AG09309 (cell line): ENCODE results near the gene EMID1.
"Not testable (repeated sequence)": the region's sequence is repeated elsewhere in the genome, so short reads cannot be mapped to it uniquely, and the experiment has no call there.

Experiments
- DNase-seq: peaks from one replicate; pipeline ENCODE4 v3.0.0-alpha.2; 2010; ENCODE audit warnings: low read depth
- H3K4me3 ChIP-seq: 2 replicates; pipeline ENCODE4 v1.5.1; 2011; ENCODE audit warnings: mild to moderate bottlenecking, low read depth, low read length, moderate library complexity; ENCODE audit not compliant: control insufficient read depth
- CTCF ChIP-seq: IDR thresholded peaks from 2 replicates; pipeline ENCODE4 v1.5.1; 2011; ENCODE audit warnings: mild to moderate bottlenecking, low read depth, low read length, inconsistent platforms; ENCODE audit not compliant: insufficient read depth, control insufficient read depth; ENCODE audit errors: missing control alignments

Gene EMID1

DNA sequence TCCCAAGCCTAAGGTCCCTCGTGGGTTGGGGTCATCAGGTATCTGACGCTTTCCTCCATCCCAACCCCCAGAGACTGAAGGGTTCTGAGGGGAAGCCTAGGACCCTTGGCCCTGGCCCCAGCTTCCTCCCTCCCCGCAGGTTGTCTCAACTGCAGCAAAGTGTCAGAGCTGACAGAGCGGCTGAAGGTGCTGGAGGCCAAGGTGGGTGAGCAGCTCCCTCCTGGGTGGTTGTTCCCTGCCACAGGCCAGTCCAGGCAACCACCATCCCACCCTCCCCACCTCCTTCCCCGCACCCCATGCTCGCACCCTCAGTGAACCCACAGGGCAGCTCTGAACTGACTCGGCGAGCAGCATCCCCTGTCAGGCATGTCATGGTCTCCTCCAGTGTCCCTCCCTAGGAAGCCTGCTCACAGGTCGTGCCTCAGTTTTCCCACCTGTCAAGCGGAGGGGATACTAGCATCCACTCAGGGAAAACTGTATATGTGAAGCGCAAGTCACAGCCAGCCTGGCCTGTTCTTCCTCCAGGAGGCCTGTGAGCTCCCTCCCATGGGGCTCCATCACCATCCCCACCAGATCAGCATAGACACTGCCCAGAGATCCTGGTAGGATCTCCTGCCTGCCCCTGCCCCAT is 20.8 kb downstream of the EMID1 start:
- no peak for DNase-seq
- no peak overlapping the region for H3K4me3 ChIP-seq
- TF ChIP-seq CTCF, result no peak

DNA sequence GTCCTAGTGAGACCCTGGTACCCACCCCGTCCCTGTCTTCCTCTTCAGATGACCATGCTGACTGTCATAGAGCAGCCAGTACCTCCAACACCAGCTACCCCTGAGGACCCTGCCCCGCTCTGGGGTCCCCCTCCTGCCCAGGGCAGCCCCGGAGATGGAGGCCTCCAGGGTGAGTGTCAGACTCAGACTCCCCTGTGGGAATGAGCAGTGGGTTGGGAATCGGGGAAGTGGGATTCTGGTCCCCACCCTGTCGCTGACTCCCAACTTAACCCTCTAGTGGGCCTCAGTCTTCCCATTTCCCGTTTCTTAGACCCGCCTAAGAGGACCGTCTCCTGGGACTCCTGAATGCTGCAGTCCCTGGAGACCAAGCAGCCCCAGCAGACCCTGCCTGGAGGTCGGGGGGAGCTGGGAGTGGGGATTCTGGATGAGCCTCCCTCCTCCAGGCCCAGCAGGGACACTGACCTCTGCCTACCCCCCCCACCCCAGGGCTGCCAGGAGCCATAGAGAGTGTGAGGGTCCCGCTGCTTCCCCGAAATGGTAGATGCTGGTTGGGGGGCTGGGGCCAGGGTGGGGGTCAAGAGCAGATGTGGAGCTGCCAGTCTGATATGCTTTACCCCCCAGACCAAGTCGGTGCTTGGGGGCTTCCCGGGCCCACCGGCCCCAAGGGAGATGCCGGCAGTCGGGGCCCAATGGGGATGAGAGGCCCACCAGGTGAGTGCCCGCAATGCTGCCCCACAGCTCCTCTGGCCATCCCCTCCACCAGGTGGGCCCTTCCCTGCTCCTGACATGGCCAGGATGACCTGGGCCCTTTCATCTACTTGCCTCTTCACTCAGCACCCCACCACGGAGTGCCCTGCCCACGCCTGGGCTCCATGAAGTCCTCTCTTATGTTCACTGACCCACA is 25.5 kb downstream of the EMID1 start:
- no peak for TF ChIP-seq CTCF
- no peak overlapping the region for H3K4me3 ChIP-seq
- DNase-seq, result no peak

DNA sequence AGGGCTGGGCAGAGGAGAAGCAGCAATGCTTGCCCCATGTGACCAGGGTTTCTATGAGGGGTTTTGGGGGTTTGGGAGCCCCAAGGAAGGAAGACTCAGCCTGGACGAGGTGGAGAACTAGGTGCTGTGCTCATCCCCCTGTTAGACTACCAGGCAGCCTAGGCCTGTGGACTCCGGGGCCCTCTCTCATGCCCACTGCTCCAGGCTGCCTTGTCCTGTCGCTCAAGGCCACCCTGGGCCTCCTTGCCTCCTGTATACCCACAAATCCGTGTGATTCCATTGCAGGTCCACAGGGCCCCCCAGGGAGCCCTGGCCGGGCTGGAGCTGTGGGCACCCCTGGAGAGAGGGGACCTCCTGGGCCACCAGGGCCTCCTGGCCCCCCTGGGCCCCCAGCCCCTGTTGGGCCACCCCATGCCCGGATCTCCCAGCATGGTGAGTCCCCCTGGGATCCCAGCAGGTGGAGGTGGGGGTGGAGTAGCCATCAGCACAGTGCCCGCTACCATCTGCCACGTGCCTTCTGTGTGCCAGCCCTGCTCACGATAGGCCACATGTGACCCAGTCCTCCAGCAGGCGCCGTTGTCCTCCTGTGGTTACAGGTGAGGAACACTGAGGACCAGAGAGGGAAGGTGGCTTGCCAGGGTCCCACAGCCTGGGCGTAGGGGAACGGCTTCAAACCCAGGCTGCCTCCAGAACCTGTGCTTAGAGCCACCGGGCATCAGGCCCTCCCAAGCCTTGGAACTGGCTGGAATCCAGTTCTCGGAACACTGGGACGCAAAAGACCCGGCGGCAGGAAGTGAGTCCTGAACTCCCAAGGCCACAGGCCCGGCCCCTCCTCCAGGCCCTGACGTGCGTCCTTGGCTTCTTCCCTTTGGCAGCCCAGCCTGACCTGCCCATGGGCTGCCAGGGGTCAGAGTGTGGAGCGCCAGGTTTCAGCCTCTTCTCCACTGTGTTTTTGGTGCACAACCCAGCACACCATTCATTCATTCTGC is 26.6 kb downstream of the EMID1 start:
- DNase-seq, result no peak
- TF ChIP-seq CTCF, result no peak

DNA sequence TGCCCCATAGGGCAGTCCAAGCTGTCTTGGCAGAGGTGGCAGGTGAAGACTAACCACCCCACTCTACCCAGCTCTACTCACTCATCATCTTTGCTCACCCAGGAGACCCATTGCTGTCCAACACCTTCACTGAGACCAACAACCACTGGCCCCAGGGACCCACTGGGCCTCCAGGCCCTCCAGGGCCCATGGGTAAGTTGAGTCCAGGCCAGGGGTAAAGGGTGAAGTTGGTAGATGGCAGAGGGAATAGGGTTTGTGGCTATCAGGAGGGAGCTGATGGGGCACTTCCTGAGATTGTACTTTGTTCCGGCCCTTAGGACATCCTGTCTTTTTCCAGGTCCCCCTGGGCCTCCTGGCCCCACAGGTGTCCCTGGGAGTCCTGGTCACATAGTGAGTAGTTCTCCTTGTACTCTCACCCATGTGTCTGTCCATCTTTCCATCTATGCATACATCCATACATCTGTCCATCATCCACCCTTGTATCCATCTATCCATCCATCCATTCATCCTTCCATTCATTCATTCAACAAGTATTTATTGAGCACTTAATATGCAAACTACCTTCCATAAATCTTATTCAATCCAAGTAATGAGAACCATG is 27.7 kb downstream of the EMID1 start:
- TF ChIP-seq CTCF, result no peak
- H3K4me3 ChIP-seq, result no peak overlapping the region
- no peak for DNase-seq

More for the DNA sequence above, 26.6 kb downstream of the EMID1 start:
- no peak overlapping the region for H3K4me3 ChIP-seq

DNA sequence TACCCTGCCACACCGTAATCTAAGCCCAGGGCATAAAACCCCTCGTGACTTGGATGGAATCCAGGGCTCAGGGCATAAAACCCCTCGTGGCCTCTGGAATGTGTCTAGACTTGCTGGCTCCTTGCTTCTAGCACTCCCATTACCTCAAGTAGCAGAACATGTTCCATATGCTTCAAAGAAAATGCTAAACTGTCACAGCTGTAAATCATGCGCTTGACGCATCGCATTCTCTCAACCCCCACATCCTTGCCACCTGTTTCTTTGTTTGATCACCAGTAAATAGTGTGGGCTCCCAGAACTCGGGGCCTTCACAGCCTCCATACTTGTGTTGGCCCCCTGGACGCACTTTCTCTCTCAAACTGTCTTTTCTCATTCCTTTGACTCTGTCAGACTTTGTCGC is 34.8 kb downstream of the EMID1 start:
- not testable (repeated sequence) for H3K4me3 ChIP-seq, DNase-seq

- no peak for DNase-seq
- no peak overlapping the region for H3K4me3 ChIP-seq
- TF ChIP-seq CTCF, result no peak
Observed at GRCh38 chr22:29243874-29244446, 38.3 kb downstream of the EMID1 start.
